ENCODE results near the gene CHRNA1.

Gene CHRNA1

DNA sequence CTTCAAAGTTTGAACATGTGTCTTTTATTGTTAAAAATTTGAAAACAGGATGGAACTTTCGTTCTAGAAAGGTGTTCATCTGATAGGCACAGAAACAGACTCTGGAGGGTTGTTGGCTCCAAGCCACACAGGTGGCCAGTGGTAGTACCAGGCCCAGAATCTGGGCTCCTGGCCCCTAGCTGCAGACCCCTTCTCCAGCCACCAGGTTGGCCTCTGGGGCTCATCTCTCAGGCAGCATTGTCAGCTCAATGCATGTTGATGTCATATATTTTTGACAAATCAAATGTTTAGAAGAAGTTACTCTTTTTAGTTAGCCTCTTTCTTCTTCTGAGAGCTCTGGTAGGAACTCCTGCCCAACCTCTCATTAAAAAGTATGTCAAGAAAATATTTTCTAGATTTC, 34.5 kb upstream of the CHRNA1 start:
- TF ChIP-seq, protein P1, sequence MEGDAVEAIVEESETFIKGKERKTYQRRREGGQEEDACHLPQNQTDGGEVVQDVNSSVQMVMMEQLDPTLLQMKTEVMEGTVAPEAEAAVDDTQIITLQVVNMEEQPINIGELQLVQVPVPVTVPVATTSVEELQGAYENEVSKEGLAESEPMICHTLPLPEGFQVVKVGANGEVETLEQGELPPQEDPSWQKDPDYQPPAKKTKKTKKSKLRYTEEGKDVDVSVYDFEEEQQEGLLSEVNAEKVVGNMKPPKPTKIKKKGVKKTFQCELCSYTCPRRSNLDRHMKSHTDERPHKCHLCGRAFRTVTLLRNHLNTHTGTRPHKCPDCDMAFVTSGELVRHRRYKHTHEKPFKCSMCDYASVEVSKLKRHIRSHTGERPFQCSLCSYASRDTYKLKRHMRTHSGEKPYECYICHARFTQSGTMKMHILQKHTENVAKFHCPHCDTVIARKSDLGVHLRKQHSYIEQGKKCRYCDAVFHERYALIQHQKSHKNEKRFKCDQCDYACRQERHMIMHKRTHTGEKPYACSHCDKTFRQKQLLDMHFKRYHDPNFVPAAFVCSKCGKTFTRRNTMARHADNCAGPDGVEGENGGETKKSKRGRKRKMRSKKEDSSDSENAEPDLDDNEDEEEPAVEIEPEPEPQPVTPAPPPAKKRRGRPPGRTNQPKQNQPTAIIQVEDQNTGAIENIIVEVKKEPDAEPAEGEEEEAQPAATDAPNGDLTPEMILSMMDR (IDR thresholded peaks at IDR 0.05; ENCODE audit: borderline replicate concordance, control extremely low read depth, extremely low read depth, insufficient read depth, missing control alignments): no peak
- DNase-seq (ENCODE audit: low spot score): no peak
- in situ Hi-C loops (cut with MboI; ENCODE audit: low sequenced_read_pairs, unreplicated experiment): no loop called here

DNA sequence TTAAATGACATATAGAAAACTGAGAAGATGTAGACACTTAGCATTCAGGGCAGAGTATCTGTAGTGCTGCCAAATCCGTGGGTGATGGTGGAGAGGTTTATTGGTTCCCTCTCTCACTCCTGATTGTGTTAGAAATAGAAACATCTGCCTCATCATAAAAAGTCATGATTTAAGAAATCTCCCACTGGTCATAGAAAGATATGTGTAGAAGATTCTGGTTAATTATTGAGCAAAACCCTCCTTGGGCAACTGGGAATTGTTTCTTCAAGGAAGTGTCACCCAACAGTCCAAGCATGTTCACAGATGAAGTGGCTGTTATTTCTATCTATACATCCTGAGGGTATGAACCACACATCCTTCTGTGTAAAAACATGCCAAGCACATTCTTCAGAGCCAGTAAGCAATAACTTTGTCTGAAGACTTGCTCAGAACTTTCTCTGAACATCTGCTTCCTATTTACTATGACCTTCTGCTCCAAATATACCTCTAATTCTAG, 33.6 kb upstream of the CHRNA1 start:
- TF ChIP-seq, protein P1 (IDR thresholded peaks at IDR 0.05; ENCODE audit: borderline replicate concordance, control extremely low read depth, extremely low read depth, insufficient read depth, missing control alignments): no peak
- in situ Hi-C loops (cut with MboI; ENCODE audit: low sequenced_read_pairs, unreplicated experiment): no loop called here
- no peak for DNase-seq (ENCODE audit: low spot score)

DNA sequence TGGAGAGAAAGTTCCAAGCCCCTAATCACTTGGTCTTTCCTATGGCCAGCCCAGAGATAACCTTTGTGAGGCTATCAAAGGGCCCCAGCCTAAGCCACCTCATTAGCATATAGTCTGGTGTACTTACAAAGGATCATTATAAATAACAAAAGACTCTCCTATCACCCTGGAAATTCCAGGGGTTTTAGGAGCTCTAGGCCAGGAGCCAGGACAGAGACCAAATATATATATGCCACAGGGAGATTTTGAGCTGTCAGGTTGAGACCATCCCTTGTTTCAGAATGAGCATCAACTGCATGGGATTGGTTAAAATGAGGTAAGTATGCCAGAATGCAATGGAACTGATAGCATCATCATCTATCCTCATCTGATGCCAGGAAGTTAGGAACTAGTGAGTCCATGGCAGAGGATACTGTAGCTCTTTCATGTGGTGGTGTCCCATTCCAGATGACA, 32.1 kb upstream of the CHRNA1 start:
- in situ Hi-C loops (cut with MboI; ENCODE audit: low sequenced_read_pairs, unreplicated experiment): no loop called here
- no peak for DNase-seq (ENCODE audit: low spot score)
- TF ChIP-seq, protein P1 (IDR thresholded peaks at IDR 0.05; ENCODE audit: borderline replicate concordance, control extremely low read depth, extremely low read depth, insufficient read depth, missing control alignments): no peak

DNA sequence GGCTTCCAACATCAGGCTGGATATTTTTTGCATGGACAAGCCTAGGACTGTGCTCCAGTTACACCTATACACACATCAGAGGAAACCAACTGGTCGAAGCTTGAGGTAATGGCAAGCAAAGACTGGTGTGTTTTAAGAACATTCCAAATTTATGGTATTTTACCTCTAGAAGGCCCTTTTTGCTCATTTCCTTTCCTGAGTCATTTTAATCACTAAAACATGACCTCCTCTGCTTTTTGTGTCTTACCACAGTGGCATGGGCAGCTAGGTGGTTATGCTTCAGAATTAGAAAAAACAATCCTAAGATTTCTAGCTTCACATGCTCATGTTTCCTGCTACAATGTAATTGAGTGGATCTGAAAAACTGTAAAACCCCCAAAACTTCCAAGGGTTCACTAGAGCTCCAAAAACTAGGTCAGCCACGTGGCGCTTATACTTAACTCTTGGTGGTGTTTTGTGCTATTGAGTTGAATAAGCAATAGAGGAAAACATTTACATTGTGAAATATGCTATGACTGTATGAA, 30.6 kb upstream of the CHRNA1 start:
- no peak for DNase-seq (ENCODE audit: low spot score)
- in situ Hi-C loops (cut with MboI; ENCODE audit: low sequenced_read_pairs, unreplicated experiment): no loop called here
- TF ChIP-seq, protein P1 (IDR thresholded peaks at IDR 0.05; ENCODE audit: borderline replicate concordance, control extremely low read depth, extremely low read depth, insufficient read depth, missing control alignments): no peak

DNA sequence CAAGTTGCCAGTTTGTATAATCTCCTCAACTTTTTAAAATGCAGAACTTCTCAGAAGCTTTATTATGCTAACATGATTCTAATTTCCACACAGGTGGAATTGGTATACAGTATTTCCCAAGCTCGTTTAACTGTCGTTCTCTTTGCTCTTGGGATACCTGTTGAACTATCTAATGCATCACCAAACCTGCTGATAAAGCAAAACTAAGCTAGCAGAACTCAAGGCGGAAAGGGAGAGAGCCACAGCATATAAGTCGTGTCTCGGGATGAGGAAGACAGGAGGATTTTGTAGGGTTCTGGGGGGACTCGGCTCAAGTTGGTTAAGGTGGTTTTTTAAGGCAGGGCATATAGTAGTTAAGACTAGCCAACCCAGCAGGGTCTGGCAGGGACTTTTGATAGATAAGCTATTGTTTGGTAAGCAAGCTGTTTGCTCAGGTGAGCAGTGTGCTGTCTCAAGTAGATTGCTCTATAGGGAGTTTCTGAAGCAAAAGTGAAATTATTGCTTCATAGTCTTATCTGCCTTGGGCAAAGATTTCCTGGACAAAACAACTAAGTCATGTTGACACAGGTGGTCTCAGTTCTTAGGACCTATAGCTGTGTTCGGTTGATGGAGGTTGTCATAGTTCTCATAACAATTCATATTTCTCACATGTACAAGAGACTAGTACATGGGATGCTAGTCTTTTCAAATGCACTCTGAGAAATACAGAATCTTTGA, 28.2 kb upstream of the CHRNA1 start:
- no peak for DNase-seq (ENCODE audit: low spot score)
- in situ Hi-C loops (cut with MboI; ENCODE audit: low sequenced_read_pairs, unreplicated experiment): no loop called here
- TF ChIP-seq, protein P1 (IDR thresholded peaks at IDR 0.05; ENCODE audit: borderline replicate concordance, control extremely low read depth, extremely low read depth, insufficient read depth, missing control alignments): no peak

DNA sequence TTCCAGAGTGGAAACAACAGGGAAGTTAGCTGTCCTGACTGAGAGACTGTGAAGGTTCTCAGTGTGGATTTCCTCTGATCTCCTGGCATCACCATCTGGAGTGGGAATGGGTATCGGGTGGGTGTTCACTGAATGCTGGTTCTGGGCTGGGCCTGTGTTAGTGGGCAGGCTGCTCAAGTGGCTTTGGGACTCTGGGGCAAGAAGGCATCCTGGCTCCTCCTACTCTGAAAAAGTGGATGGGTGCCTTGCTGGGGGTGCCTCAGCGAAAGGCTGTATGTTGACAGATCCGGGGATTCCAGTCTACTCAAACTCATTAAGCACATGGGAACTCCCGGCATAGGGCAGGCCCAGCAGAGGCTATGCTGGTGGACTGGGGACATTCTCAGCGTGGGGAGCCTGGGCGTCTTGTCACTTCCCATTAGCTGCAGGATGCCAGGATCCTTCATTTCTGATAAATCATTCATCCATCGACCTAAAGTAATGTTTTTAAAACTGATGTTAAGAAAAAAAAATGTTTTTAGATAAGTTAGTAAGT, 27.5 kb upstream of the CHRNA1 start:
- TF ChIP-seq, protein P1 (IDR thresholded peaks at IDR 0.05; ENCODE audit: borderline replicate concordance, control extremely low read depth, extremely low read depth, insufficient read depth, missing control alignments): no peak
- in situ Hi-C loops (cut with MboI; ENCODE audit: low sequenced_read_pairs, unreplicated experiment): no loop called here
- DNase-seq (ENCODE audit: low spot score): no peak

All from GM13976 (cell line).